AG09319 (cell line): ENCODE measurements around the gene FER.

Experiments used
- DNase-seq: peaks from one replicate; pipeline ENCODE4 v3.0.0-alpha.2; 2010; ENCODE audit warnings: low read depth; ENCODE audit errors: extremely low read depth
- CTCF ChIP-seq: IDR thresholded peaks from 2 replicates; pipeline ENCODE4 v1.5.1; 2011; ENCODE audit warnings: low read depth, mild to moderate bottlenecking, inconsistent platforms, low read length, moderate library complexity

The FER gene

GRCh38 chr5:108747111-108747773, 455 bp upstream of the FER start:
- DNase-seq = no peak
- no peak for TF ChIP-seq CTCF

- DNase-seq = peak; percentile 98
- no peak; the same call in 1 of the 2 replicates for TF ChIP-seq CTCF
Measured at GRCh38 chr5:108748401-108749127, 867 bp downstream of the FER start.

GRCh38 chr5:108749128-108749861, 1.6 kb downstream of the FER start:
- TF ChIP-seq CTCF = no peak; the same call in 1 of the 2 replicates
- no peak for DNase-seq

GRCh38 chr5:108753331-108753730, 5.6 kb downstream of the FER start:
- no peak for TF ChIP-seq CTCF
- no peak for DNase-seq

- DNase-seq = no peak
- no peak for TF ChIP-seq CTCF
Measured at GRCh38 chr5:108753877-108754276, 6.2 kb downstream of the FER start.

GRCh38 chr5:108760512-108760911, 12.8 kb downstream of the FER start:
- TF ChIP-seq CTCF = no peak
- DNase-seq = no peak

- no peak for TF ChIP-seq CTCF
- no peak for DNase-seq
Measured at GRCh38 chr5:108762660-108763059, 15.0 kb downstream of the FER start.
